Embryonic facial prominence (tissue), 1 donor: Measurements from ENCODE around the gene NOXA1.

ENCODE experiments used
- DNase-seq: peaks from one replicate; pipeline ENCODE4 v3.0.0-alpha.2; 2016; ENCODE audit errors: extremely low spot score

NOXA1 gene

DNA sequence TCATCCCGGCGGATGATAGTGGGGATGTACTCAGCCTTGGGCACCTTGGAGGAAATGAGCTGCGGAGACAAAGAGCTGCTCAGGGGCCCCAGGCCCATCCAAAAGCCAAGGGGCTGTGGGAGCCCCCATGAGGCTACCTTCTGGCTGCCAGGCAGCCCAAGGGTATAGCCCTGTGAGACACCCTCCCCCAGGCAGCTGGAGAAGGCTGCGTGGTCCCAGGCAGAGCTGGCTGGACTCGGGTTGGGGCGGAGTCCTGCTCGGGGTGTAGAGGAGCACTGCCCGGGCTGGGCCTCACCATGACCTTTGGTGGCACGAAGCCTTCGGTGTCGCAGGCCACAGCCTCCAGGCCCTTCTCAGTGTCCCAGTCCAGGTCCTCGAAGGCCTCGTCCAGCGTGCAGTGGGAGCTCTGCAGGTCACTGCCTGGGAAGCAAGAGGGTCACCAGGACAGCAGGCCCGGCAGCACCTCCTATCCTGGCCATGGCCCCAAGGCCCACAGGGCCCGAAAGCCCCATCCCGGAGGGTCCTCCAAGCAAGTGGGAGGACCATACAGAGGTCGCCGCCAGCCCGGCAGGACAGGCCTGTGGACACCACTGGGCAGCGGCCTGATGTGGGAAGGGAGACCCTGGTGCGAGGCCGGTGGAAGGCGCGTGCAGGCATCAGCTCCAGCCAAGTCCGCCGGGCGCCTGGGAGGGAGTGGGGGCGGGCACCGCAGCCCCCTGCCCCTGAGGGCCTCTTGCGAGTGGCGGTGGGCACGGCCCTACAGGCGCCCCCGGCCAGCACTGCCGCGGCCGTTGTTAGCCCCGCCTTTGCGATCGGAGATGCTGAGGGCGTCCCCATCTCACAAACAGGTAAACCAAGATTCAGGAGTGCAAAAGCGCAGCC, 29.8 kb downstream of the NOXA1 start:
- DNase-seq: no peak

DNA sequence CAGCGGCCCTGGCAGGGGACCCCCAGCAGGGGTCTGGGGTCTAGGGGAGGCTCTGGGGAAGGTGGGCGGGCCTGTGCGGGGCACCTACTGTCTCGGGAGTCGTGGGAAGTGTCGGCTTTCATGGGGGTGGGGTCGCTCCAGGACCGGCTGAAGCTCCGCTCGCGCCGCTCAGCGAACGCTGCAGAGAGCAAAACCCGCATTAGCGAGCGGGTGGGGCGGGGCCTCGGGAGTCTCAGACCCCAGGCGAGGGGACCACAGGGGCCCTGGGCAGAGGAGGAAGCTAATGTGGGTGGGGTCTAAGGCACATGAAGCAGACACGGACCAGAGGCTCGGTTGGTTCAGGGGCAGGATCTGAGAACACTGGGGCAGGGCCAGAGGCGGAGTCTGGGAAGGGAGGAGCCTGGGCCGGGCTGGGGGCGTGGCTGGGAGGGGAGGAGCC, 30.5 kb downstream of the NOXA1 start:
- DNase-seq: peak; percentile 76

DNA sequence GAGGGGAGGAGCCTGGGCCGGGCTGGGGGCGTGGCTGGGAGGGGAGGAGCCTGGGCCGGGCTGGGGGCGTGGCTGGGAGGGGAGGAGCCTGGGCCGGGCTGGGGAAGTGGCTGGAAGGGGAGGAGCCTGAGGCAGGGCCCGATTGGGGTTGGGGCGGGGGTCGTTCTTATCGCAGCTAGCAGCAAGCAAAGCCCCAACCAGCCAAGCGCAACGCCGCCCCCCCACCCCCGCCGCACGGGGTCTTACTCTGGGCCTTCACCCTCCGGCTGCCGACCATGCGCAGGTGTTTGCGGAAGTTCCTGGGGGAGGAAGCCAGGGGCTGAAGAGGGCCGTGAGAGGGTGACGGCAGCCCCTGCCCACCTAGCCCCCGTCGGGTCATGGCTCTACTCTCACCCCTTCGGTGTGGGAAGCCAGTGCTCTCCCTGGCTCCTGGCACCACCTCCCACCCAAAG, 31.0 kb downstream of the NOXA1 start:
- no peak for DNase-seq

DNA sequence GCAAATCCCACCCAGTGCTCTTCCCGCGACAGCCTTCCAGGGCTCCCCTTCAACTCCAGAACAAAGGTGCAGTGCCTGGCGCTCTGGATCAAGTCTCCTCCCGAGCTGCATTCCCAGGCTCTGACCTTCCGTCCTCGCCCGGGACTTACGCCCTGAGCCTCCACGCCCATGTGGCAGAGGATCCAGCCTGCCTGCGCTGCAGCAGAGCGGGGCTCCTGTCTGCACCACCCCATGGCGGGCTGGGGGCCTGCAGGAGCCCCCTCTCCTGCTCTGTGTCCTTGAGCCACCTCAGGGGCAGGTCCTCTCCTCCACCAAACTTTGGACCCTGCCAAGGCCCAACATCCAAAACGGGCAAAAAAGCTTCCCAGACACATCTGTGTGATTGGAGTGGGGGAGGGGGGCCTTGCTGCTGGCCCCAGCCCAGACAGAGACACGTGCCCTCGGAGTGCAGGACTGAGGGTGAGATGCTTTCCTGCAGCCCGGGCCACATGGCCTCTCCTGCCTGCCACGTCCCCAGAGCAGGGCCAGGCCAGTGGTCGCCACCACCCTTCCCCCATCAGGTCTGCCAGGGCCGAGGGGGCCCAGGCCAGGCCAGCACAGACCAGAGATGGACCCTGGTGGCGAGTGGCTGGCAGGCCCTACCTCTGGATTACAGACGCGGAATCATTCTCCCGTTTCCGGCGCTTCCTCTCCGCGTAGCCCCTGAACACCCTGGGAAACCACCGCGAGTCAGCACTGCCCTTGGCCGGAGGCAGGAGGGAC, 31.6 kb downstream of the NOXA1 start:
- no peak for DNase-seq

DNA sequence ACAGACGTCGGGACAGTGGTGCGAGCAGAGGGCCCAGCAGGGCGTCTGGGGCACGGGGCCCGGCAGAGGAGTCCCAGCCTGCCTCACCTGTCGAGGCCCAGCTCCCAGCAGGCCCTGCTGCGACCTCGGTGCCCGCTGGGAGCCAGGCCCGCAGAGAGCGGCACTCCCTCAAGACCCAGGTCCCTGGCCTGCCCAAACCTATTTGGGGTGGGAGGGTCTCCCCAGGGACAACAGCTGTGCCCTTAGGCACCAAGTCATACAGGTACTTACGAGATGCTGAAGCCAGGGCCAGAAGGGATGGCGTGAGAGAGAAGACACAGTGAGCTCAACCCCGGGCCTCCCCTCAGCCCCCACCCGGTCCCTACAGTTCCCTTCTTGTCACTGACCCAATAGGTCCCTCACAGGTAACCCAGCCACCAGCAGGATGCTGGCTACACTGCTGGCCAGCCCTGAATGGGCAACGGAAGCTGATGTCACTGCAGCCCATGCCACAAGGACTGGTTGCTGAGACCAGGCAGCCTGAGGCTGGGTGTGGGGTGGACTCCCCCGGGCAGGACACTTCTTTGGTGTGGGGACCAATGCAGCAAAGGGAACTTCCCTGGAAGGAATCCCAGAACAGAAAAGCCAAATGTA, 32.3 kb downstream of the NOXA1 start:
- DNase-seq: no peak

DNA sequence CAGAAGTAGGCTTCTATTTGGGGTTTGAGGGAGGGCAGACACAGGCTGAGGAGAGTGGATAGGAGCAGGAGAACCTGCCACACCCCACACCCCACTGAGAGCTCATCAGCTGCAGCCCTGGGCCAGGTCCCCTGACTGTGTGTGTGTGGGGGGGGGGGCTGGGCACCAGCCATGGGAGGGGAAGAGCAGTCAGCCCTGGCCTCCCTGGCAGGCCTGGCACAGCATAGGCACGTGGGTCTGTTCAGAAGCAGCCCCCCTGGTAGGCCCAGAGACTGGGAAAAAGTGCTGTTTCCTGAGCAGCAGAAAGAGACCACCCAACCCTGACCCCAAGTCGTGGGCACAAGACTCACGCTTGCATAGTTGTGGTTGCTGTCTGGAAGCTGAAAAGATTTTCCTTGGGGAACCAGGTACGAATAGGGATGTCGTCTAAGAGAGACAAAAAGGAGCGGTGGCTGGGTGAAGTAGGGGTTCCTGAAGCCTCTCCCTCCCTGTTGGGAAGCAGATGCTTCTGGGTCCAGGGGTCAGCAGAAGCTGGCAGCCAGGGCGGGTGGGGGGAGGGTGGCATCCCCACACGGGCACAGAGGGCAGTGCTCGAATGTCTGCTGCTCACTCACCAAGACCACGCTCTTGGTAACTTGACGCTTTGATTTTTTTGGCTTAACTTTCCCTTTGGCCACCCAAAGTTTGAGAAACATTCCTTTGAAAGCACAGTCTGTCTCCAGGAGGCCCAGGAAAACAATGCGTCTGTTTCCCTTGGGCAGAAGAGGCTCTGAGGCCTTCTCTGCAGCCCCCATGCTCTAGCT, 33.1 kb downstream of the NOXA1 start:
- DNase-seq: no peak

DNA sequence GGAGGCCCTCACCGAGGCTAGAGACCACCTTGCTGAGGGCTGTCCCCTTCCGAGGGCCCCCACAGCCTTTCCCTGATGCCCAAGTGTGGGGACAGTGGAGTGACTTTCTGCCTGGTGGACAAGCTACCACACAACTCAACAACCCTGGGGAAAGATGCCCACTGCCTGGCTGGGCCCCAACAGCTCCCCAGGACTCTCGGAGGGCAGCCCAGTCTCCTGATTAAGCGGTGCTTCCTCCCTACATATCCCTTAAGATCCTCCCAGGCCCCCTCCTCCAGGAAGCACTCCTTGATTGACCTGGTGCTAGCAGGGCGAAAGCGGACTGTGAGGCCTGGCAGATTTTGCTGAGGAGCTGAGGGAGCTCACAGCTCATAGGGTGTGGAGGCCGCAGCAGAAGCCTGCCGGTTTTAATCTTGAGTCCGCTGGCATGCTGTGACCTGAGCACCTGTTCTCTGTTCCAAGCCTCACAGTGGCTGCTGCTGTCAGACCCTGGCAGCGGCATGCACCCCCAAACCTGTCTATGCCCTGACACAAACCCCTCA, 33.7 kb downstream of the NOXA1 start:
- no peak for DNase-seq

DNA sequence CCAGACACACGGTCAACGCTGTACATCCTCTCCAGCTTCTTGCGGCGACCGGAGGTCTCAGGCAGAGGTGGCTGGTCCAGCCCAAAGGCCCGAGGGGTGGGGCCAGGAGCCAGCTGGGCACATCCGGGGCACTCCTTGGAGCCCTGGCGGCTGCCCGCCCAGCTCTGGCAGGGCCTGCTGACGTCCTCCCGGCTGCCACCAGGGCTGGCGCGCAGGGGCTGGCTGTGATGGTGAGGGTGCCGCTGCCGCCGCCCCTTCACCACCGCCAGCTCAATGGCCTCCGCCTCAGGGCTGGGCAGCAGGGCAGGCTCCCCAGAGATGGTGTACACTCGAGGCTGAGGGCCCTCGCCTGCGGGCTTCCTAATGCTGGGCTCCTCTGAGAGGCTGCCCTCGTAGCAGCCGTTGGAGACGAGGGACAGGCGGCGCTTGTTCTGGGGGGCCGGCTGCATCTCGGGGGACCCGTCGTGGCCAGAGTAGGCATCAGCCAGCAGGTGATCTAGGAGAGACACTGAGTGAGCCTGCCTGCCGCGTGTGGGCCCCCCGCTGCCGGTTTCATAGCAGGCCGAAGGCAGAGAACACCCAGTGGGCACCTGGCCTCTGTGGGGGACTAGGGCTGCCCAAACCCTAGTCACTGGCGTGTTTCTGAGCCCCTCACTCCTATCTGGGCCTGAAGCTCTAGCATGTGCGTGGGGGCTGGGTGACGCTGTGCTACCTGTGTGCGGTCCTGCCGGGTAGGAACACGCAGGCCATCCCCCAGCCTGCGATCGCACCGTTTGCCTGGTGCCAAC, 34.4 kb downstream of the NOXA1 start:
- no peak for DNase-seq

DNA sequence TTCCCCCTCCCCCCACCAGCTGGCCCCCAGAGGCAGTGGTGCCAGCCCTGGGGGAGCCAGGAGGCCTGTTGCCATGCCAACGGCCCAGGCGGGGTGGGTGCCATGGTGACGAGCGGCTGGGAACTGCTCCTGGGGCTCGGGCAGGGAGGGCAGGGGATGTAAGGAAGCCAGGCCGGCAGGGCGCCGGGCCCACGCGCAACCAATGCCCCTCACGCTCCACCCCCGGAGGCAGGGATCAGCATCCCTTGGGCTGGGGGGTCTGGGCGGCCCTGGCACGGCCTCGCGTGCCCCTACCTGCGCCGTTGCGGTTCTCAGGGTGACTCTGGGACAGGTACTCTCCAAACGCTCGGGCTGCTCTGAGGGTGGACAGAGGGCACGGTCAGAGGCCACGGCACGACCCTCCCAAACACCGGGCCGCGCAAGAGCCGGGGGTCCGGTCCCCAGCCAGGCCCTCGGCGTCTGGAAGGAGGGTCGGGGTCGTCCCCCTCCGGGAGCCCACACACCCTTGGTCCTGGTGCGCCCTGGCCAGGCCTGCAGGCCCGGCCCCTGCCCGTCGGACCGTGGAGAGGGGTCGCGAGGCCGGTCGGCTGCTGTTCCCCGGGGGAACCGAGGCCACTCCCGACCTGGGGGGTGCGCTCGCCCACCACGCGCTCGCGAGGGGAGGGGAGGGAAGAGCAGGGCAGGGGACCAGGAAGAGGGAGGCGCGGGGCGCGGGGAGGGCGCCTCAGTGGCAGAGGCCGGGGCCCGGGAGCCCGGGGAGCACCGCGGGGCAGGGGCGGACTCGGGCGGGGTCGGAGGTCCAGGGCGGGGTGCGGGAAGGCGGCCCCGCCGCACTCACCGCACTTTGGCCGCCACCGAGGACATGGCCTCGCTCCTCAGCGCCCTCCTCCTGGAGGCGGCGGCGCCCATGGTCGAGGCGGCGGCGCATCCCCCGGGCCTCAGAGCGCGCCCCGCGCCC, 35.3 kb downstream of the NOXA1 start:
- no peak for DNase-seq

DNA sequence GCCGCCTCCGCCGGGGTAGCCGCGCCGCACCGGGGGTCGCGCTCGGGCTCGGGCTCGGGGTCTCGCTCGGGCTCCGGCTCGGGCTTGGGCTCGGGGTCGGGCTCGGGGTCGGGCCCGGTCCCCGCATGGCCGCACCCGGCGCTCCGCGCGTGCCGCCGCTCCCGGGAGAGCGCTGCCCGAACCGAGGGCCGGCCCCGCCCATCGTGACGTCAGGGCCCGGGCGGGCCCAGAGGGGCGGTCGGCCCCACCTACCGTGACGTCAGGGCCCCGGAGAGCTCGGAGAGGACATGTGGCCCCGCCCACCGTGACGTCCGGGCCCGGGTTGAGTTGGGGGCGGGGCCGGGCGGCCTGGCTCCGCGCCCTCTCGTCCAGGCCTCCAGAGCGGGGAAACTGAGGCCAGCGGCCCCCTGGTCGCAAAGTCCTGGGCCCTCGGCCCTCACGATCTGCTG, 36.0 kb downstream of the NOXA1 start, which contains the start of gene NSMF:
NSMF (minus strand) TSS at position 183 of the 449 bp plus-strand sequence. CDS start 232 bp downstream, outside the sequence.
- peak; percentile 87 for DNase-seq

DNA sequence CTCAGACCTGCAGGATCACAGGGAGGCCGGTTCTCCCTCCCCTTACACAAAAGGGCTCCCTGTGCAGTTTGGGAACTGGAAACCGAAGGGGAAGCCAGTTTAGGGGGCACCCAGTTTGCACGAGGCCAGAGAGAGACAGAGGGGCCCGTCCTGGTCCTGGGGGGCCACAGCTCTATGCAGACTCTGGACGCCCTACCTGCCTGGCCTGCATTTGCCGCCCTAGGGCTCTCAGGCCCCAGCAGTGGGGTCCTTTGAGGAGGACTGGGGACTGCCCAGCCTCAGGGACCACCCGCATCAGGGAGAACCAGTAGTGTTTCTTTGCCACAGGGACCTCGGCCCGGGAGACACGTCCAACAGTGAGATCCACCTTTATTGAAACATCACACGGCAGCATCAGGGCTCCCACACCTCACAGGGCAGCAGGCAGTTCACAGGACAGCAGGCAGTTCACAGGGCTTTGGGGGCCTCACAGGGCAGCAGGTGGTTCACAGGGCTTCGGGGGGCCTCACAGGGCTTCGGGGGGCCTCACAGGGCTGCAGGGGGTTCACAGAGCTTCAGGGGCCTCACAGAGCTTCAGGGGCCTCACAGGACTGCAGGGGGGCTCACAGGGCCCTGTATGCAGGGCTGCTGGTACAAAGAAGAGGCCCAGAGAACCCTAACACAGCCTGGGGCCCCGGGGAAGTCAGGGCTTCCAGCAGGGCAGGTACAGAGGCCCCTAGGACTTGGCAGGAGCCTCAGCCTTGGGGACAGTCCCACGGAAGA, 36.6 kb downstream of the NOXA1 start:
- DNase-seq: no peak

DNA sequence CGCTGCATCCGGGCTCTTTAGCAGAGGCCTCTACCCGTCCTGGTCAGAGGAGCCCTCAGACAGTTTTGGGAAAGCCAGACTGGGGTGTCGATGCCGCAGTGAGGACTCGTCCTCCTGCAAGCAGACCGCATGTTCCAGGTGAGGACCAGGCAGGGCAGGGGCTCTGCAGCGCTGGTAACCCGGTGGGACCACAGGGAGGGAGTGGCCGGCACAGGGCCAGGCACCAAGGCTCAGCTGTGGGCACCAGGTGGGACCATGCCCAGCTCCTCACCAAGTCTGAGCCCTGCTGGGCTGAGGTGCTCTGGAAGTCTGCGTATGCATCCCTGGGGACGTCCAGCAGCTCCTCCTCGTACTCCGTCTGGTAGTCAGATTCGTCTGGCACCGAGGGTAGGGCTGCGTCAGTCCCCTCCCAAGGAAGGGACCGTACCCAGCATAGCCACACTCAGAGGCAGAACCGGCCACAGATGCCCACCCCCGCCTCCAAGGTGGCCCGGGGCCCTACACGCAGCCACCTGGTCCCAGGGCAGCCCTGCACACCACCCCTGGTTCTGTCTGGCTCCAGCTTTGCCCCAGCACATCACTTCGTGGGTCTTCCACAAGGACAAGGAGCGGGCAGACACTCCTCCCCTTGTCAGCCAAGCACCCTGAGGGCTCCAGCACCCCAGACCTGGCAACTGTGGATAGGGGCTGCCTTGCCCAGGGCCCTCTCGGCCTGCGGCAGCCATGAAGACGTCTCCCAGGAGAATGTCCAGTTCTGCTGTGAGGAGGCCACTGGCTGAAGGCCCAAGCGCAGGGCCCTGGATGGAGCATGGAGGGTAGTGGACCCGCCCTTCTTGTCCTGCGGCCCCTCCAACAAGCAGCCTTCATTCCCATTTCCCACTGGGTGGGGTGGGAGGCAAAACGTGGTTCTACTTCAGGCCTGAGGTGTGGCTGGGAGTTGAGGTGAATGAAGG, 37.4 kb downstream of the NOXA1 start:
- no peak for DNase-seq

DNA sequence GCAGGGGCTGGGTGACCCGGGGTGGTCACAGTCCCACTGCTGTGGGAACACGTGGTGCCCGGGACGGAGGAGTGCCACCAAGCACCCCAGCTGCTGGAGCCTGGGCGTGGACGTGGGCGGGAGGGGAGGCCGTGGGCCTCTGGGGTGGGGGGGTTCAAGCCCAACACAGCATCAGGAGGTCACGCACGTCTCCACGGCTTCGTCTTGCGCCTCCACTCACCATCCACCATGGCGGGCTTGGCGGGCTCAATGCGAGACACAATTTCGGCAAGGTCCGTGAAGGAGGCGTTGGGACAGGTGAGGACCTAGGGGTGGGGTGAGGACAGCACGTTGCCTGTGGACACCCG, 38.1 kb downstream of the NOXA1 start:
- no peak for DNase-seq

DNA sequence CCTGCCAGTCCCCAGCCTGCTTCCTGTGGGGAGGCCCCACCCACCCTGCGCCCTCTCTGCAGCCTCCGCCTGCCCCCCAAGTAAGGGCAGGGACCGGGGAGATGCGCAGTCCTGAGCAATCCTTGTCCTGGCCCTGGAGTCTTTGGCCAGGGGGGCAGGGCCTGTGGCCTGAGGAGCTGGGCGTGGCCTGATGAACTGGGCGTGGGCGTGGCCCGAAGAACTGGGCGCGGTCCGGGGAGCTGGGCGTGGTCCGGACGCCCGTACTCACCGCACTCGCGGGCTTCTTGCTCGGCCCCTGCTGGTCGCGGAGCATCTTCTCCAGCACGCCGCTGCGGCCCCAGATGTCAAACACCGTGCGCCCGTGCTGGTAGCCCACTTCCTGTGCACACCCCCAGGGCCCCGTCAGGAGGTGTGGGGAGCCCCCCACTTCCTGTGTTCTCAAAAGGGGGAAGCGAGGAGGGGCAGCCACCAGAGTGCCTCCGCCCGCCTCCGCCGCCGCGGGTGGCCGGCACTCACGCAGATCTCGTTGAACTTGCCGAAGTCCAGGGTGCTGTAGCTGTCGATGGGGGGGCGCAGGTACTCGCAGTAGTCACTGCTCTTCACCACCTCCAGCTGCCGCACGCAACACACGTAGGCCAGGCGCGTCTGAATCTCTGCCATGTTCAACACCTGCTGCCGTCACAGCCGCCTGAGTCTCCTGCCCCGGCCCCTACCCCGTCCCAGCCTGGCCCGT, 38.6 kb downstream of the NOXA1 start:
- DNase-seq: no peak

DNA sequence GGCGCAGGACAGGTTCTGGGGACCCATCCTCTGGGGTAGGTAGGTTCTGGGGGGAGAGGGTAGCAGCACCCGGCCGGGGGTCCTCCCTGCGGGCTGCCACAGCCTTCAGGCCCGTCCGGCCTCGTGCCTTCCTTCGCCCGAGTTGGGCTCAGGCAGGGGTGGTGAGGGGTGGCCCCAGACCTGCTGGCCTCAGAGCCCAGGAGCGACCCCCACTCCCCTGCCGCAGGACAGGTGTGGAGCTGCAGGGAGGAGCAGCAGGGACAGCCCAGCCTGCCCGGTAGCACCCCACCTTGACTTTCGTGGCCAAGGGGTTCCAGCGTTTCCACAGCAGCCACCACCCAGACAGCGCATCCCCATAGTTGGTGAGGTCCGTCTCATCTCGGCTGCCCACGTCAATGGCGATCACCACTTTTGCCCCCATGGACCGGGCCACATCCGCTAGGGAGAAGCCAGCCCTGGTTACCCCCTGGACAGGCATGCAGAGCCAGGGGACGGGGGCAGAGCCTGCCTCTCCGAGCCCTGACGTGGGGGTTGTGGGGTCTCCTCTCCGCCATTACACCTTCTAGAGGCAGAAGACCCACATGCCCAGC, 39.3 kb downstream of the NOXA1 start:
- no peak for DNase-seq
